ENCODE results near the gene RELB.

Gene RELB

GRCh38 chr19:45023048-45023447 lies 21.8 kb downstream of the RELB start:
- DNase-seq (ENCODE audit: low spot score): no peak

GRCh38 chr19:45025264-45025663 lies 24.0 kb downstream of the RELB start:
- no peak for DNase-seq (ENCODE audit: low spot score)

- DNase-seq (ENCODE audit: low spot score): no peak
Measured at GRCh38 chr19:45027371-45027770, 26.1 kb downstream of the RELB start.

GRCh38 chr19:45030825-45031224 lies 29.6 kb downstream of the RELB start:
- no peak for DNase-seq (ENCODE audit: low spot score)

GRCh38 chr19:45032421-45032820 lies 31.2 kb downstream of the RELB start:
- DNase-seq (ENCODE audit: low spot score): no peak

- no peak for DNase-seq (ENCODE audit: low spot score)
Measured at GRCh38 chr19:45035755-45036154, 34.5 kb downstream of the RELB start.

- DNase-seq (ENCODE audit: low spot score): no peak
Measured at GRCh38 chr19:45037393-45038169, 36.3 kb downstream of the RELB start.

- peak; percentile 92 for DNase-seq (ENCODE audit: low spot score)
Measured at GRCh38 chr19:45038931-45039893, 37.9 kb downstream of the RELB start, which contains the start of gene CLASRP. Gene CLASRP (plus strand): TSS chr19:45039045. CDS start chr19:45040213, 1,168 bp downstream.

GRCh38 chr19:45040059-45040771 lies 39.0 kb downstream of the RELB start:
- no peak for DNase-seq (ENCODE audit: low spot score)

- no peak for DNase-seq (ENCODE audit: low spot score)
Measured at GRCh38 chr19:45041125-45041524, 39.9 kb downstream of the RELB start.

- no peak for DNase-seq (ENCODE audit: low spot score)
Measured at GRCh38 chr19:45045671-45046353, 44.5 kb downstream of the RELB start.

- DNase-seq (ENCODE audit: low spot score): no peak
Measured at GRCh38 chr19:45046355-45046754, 45.1 kb downstream of the RELB start.

GRCh38 chr19:45047188-45047797 lies 46.0 kb downstream of the RELB start:
- no peak for DNase-seq (ENCODE audit: low spot score)

GRCh38 chr19:45049073-45049736 lies 47.9 kb downstream of the RELB start:
- DNase-seq (ENCODE audit: low spot score): no peak

- DNase-seq (ENCODE audit: low spot score): no peak
Measured at GRCh38 chr19:45050036-45050435, 48.8 kb downstream of the RELB start.

- no peak for DNase-seq (ENCODE audit: low spot score)
Measured at GRCh38 chr19:45051929-45052579, 50.8 kb downstream of the RELB start.

- no peak for DNase-seq (ENCODE audit: low spot score)
Measured at GRCh38 chr19:45056831-45057230, 55.6 kb downstream of the RELB start.

- no peak for DNase-seq (ENCODE audit: low spot score)
Measured at GRCh38 chr19:45057444-45057843, 56.2 kb downstream of the RELB start.

GRCh38 chr19:45058622-45059159 lies 57.4 kb downstream of the RELB start:
- DNase-seq (ENCODE audit: low spot score): peak; percentile 28
